Panc1 (cell line): ENCODE results near the gene SIGLEC15. TPM values are rescaled to one million over a fixed set of nuclear protein-coding genes. Genes with fewer than 3 reads are reported as not detected.

Experiments used
- ATAC-seq: fragments of 200-7000 bp; cut with Tn5 transposase; 2 replicates; pipeline ENCODE4 v1.9.1; 2020; ENCODE audit warnings: mild to moderate bottlenecking, moderate library complexity
- BruUV-seq: library from RNA; stranded (reverse); fragments of 400-500 nt; replicated peaks from 2 replicates; lab custom pipeline; 2021; lab: Mats Ljungman, UMichigan
- CTCF ChIA-PET: fragments of 300-600 bp; sonication (Branson Sonifier 250); formaldehyde crosslinking; loops from one replicate; lab custom pipeline; 2022; ENCODE audit warnings: antibody characterized with exemption; lab: Charles Lee
- POLR2A ChIA-PET: fragments of 300-600 bp; sonication (Branson Sonifier 250); formaldehyde crosslinking; loops from one replicate; lab custom pipeline; 2022; ENCODE audit warnings: antibody characterized with exemption; lab: Charles Lee
- DNase-seq: peaks from one replicate; pipeline ENCODE4 v3.0.0-alpha.2; 2010; ENCODE audit warnings: low read depth, low spot score
- H3K27ac ChIP-seq: 2 replicates; pipeline ENCODE4 v1.5.1; 2011; ENCODE audit warnings: mild to moderate bottlenecking, low read length, inconsistent platforms
- H3K27me3 ChIP-seq: fragments of 200-500 bp; sonication (Bioruptor generic); 2 replicates; pipeline ENCODE4 v1.6.0; 2014; ENCODE audit warnings: low read length, inconsistent platforms; ENCODE audit not compliant: control insufficient read depth, insufficient read depth
- H3K36me3 ChIP-seq: fragments of 200-500 bp; sonication (Bioruptor generic); 2 replicates; pipeline ENCODE4 v1.5.1; 2014; ENCODE audit warnings: inconsistent platforms, mild to moderate bottlenecking, low read length, moderate library complexity; ENCODE audit not compliant: control insufficient read depth, insufficient read depth
- H3K4me1 ChIP-seq: 2 replicates; pipeline ENCODE4 v1.5.1; 2011; ENCODE audit warnings: inconsistent platforms, mild to moderate bottlenecking, low read length, moderate library complexity; ENCODE audit not compliant: control insufficient read depth, insufficient read depth
- H3K4me3 ChIP-seq, 2 experiments: 2 replicates each; pipeline ENCODE4 v1.5.1; 2011 to 2012; ENCODE audit warnings: low read depth in 2 of 2, low read length in 2 of 2, mild to moderate bottlenecking in 2 of 2, inconsistent platforms in 1 of 2, moderate library complexity in 1 of 2
- H3K9me3 ChIP-seq: fragments of 200-500 bp; sonication (Bioruptor generic); 2 replicates; pipeline ENCODE4 v1.5.1; 2014; ENCODE audit warnings: low read depth, mild to moderate bottlenecking, inconsistent platforms, low read length, moderate library complexity; ENCODE audit not compliant: control insufficient read depth, insufficient read depth
- CTCF ChIP-seq: fragments of 450-650 bp; IDR thresholded peaks from 2 replicates; pipeline ENCODE4 v1.5.1; 2017; ENCODE audit warnings: mild to moderate bottlenecking
- POLR2AphosphoS5 ChIP-seq: IDR thresholded peaks from 2 replicates; pipeline ENCODE4 v1.6.1; 2012; ENCODE audit warnings: mild to moderate bottlenecking, low read depth, low read length, moderate library complexity
- REST ChIP-seq, 2 experiments: IDR thresholded peaks; 2 replicates each; pipeline ENCODE4 v1.6.1; 2011 to 2012; ENCODE audit warnings: low read depth in 2 of 2, control low read depth in 1 of 2, low read length in 1 of 2, mild to moderate bottlenecking in 1 of 2, moderate library complexity in 1 of 2; ENCODE audit not compliant: insufficient read depth in 1 of 2
- SIN3A ChIP-seq: IDR thresholded peaks from 2 replicates; pipeline ENCODE4 v1.6.1; 2012; ENCODE audit warnings: low read depth, mild to moderate bottlenecking, low read length, moderate library complexity, borderline replicate concordance; ENCODE audit not compliant: insufficient read depth
- TCF7L2 ChIP-seq: IDR thresholded peaks from 2 replicates; pipeline ENCODE4 v1.6.1; 2011; ENCODE audit warnings: mild to moderate bottlenecking, low read depth, low read length, inconsistent platforms
- in situ Hi-C: cut with HindIII; loops from 2 replicates; pipeline ENCODE4 v1.10.0; 2016; ENCODE audit warnings: low sequenced_read_pairs, low pct_unique_long_range_greater_than_20kb
- intact Hi-C: fragments of 100-400 bp; cut with micrococcal nuclease; formaldehyde crosslinking; loops from one replicate; pipeline ENCODE4 v1.10.0; 2022; ENCODE audit not compliant: unreplicated experiment
- total RNA-seq: library from RNA; stranded (reverse); gene quantifications from one replicate; pipeline ENCODE4 v1.2.1, GENCODE V29; 2021; ENCODE audit not compliant: unreplicated experiment

SIGLEC15 gene
- total RNA-seq, 1 experiment from 2014 or later = 0.23 TPM

- DNase-seq (no peak), ATAC-seq (no peak)
- ChIA-PET POLR2A (no interaction called here), CTCF (no interaction called here)
- no peaks in the 10 kb centered on the region for H3K9me3 ChIP-seq
- H3K36me3 ChIP-seq = no peaks in the 10 kb centered on the region
- no peak overlapping the region for H3K4me3 ChIP-seq
- TF ChIP-seq CTCF (no peak), TCF7L2 (no peak)
- BruUV-seq = no TSS peak
- no peak overlapping the region for H3K27ac ChIP-seq
- H3K27me3 ChIP-seq = no peaks in the 10 kb centered on the region
- intact Hi-C loops = no loop called here
- in situ Hi-C loops = no loop called here
- H3K4me1 ChIP-seq = no peaks in the 10 kb centered on the region
Observed at GRCh38 chr18:45844938-45845337, 19.5 kb downstream of the SIGLEC15 start.

DNA sequence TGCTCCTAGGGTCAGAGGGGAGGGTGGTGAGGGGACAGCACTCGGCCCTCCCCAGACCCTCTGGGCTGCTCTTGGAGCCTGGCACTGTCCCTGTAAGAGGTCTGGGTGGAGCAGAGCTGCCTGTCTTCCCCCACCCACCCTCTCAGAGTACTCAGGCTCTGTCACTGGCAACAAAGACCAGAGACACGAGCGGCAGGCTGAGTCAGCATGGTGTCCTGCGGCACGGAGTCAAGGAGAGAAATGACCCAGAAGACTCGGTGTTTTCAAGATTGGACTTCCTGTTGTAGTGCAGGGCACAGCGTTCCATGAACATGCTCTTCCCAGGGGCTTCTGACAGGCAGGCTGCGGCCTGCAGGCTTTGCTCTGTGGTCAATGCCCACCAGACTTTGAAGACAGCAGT is 19.9 kb downstream of the SIGLEC15 start:
- in situ Hi-C loops (no loop called here), intact Hi-C loops (no loop called here)
- DNase-seq (no peak), ATAC-seq (no peak)
- Histone ChIP-seq H3K27ac (no peak overlapping the region), H3K9me3 (no peaks in the 10 kb centered on the region), H3K4me3 (no peak overlapping the region), H3K4me1 (no peaks in the 10 kb centered on the region), H3K27me3 (no peaks in the 10 kb centered on the region), H3K36me3 (no peaks in the 10 kb centered on the region)
- ChIA-PET POLR2A (no interaction called here), CTCF (no interaction called here)
- TF ChIP-seq SIN3A (no peak), CTCF (no peak), REST (IDR thresholded peaks at IDR 0.05; ENCODE audit: insufficient read depth in 1 of 2, low read depth in 2 of 2, low read length in 1 of 2) (no peak), POLR2AphosphoS5 (no peak), TCF7L2 (no peak)
- BruUV-seq = no TSS peak

- ChIA-PET POLR2A (no interaction called here), CTCF (no interaction called here)
- no peak overlapping the region for H3K4me3 ChIP-seq
- TF ChIP-seq REST (IDR thresholded peaks at IDR 0.05; ENCODE audit: insufficient read depth in 1 of 2, low read depth in 2 of 2, low read length in 1 of 2) = no peak
- no peak for TF ChIP-seq CTCF
- TF ChIP-seq TCF7L2 = no peak
- no peak for TF ChIP-seq SIN3A
- no peak for TF ChIP-seq POLR2AphosphoS5
- H3K4me1 ChIP-seq = no peaks in the 10 kb centered on the region
- no peak overlapping the region for H3K27ac ChIP-seq
- intact Hi-C loops = no loop called here
- H3K36me3 ChIP-seq = no peaks in the 10 kb centered on the region
- ATAC-seq (no peak), DNase-seq (no peak)
- no TSS peak for BruUV-seq
- no peaks in the 10 kb centered on the region for H3K9me3 ChIP-seq
- in situ Hi-C loops = no loop called here
- no peaks in the 10 kb centered on the region for H3K27me3 ChIP-seq
Observed at GRCh38 chr18:45847119-45847518, 21.6 kb downstream of the SIGLEC15 start.
